Esophagus muscularis mucosa (tissue), 4 donors: ENCODE measurements around the gene PDPR.
"Not testable (repeated sequence)": the region's sequence is repeated elsewhere in the genome, so short reads cannot be mapped to it uniquely, and the experiment has no call there.

Experiments
- EP300 ChIP-seq: sonication (generic); formaldehyde crosslinking; IDR thresholded peaks from one replicate; pipeline ENCODE4 v1.6.1; 2017; ENCODE audit warnings: antibody characterized with exemption
- POLR2A ChIP-seq: fragments of 450-650 bp; IDR thresholded peaks from one replicate; pipeline ENCODE4 v1.6.1; 2017; ENCODE audit warnings: antibody characterized with exemption, moderate library complexity, mild to moderate bottlenecking, low read depth
- POLR2AphosphoS5 ChIP-seq, 2 donors: sonication (generic); formaldehyde crosslinking; IDR thresholded peaks; one replicate each; pipeline ENCODE4 v1.6.1; 2017; ENCODE audit warnings: antibody characterized with exemption in 2 of 2
- TF ChIP-seq, protein P1 (sequence below), 3 experiments: fragments of 200-600 bp in 2 of 3; fragments of 450-650 bp in 1 of 3; sonication (generic) in 2 of 3; IDR thresholded peaks; one replicate each; pipeline ENCODE4 v1.5.1; 2017 to 2019; ENCODE audit warnings: antibody characterized with exemption in 3 of 3, mild to moderate bottlenecking in 2 of 3, moderate library complexity in 1 of 3

DNA sequence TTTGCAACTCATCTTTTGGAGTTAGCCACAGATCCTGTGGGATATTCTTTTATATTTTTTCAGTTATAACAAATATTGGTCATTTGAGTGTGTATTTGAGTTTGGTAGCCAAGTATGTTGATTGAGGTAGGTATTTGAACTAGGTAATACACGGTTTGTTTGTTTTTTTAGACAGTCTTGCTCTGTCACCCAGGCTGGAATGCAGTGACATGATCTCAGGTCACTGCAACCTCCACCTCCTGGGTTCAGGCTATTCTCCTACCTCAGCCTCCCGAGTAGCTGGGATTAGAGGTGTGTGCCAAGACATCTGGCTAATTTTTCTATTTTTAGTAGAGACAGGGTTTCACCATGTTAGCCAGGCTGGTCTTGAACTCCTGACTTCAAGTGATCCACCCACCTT, 22.5 kb downstream of the PDPR start:
- TF ChIP-seq POLR2A; EP300; POLR2AphosphoS5 (IDR thresholded peaks at IDR 0.05): not testable (repeated sequence)
- TF ChIP-seq, protein P1, sequence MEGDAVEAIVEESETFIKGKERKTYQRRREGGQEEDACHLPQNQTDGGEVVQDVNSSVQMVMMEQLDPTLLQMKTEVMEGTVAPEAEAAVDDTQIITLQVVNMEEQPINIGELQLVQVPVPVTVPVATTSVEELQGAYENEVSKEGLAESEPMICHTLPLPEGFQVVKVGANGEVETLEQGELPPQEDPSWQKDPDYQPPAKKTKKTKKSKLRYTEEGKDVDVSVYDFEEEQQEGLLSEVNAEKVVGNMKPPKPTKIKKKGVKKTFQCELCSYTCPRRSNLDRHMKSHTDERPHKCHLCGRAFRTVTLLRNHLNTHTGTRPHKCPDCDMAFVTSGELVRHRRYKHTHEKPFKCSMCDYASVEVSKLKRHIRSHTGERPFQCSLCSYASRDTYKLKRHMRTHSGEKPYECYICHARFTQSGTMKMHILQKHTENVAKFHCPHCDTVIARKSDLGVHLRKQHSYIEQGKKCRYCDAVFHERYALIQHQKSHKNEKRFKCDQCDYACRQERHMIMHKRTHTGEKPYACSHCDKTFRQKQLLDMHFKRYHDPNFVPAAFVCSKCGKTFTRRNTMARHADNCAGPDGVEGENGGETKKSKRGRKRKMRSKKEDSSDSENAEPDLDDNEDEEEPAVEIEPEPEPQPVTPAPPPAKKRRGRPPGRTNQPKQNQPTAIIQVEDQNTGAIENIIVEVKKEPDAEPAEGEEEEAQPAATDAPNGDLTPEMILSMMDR (IDR thresholded peaks at IDR 0.05) = not testable (repeated sequence)
